Smooth muscle cell (in vitro differentiated cells): ENCODE results near the gene POSTN. TPM values are rescaled to one million over a fixed set of nuclear protein-coding genes. Genes with fewer than 3 reads are reported as not detected.
A peak's percentile ranks its signal among the peaks of the same experiment; 100 is the strongest.

Experiments used
- DNase-seq: peaks from one replicate; lab custom pipeline; 2025; ENCODE audit not compliant: unreplicated experiment; lab: John Stamatoyannopoulos, UW
- H2AFZ ChIP-seq: fragments of 200-600 bp; sonication (generic); 2 replicates; pipeline ENCODE4 v1.6.0; 2016; ENCODE audit warnings: antibody characterized with exemption, low read depth, mild to moderate bottlenecking
- H3F3A ChIP-seq: fragments of 200-600 bp; sonication (generic); 2 replicates; pipeline ENCODE4 v1.6.0; 2017; ENCODE audit warnings: antibody characterized with exemption, low read depth
- H3K27ac ChIP-seq: fragments of 200-600 bp; sonication (generic); 2 replicates; pipeline ENCODE4 v1.5.1; 2016; ENCODE audit warnings: low read depth, mild to moderate bottlenecking
- H3K27me3 ChIP-seq: fragments of 200-600 bp; sonication (generic); 2 replicates; pipeline ENCODE4 v1.6.1; 2016; ENCODE audit warnings: low read depth, mild to moderate bottlenecking
- H3K36me3 ChIP-seq: fragments of 200-600 bp; sonication (generic); 2 replicates; pipeline ENCODE4 v1.5.1; 2016; ENCODE audit warnings: low read depth
- H3K4me1 ChIP-seq: fragments of 200-600 bp; sonication (generic); 2 replicates; pipeline ENCODE4 v1.5.1; 2016; ENCODE audit warnings: low read depth
- H3K4me2 ChIP-seq: fragments of 200-600 bp; sonication (generic); 2 replicates; pipeline ENCODE4 v1.6.0; 2016; ENCODE audit warnings: mild to moderate bottlenecking
- H3K4me3 ChIP-seq: fragments of 200-600 bp; sonication (generic); 2 replicates; pipeline ENCODE4 v1.5.1; 2016; ENCODE audit warnings: mild to moderate bottlenecking
- H3K79me2 ChIP-seq: fragments of 200-600 bp; sonication (generic); 2 replicates; pipeline ENCODE4 v1.6.0; 2016; ENCODE audit warnings: low read depth, mild to moderate bottlenecking
- H3K9ac ChIP-seq: fragments of 200-600 bp; sonication (generic); 2 replicates; pipeline ENCODE4 v1.6.0; 2016; ENCODE audit warnings: low read depth
- H3K9me3 ChIP-seq: fragments of 200-600 bp; sonication (generic); replicated peaks from 2 replicates; pipeline ENCODE4 v1.5.1; 2016; ENCODE audit warnings: low read depth
- H4K20me1 ChIP-seq: fragments of 200-600 bp; sonication (generic); 2 replicates; pipeline ENCODE4 v1.6.0; 2016; ENCODE audit warnings: low read depth
- CTCF ChIP-seq: fragments of 200-600 bp; sonication (generic); IDR thresholded peaks from 2 replicates; pipeline ENCODE4 v1.5.1; 2017; ENCODE audit warnings: borderline replicate concordance, mild to moderate bottlenecking, antibody characterized with exemption; ENCODE audit not compliant: insufficient read depth, poor library complexity, severe bottlenecking
- WGBS: methylation state at CpG from one replicate; pipeline ENCODE4 v1.1.7; 2016; ENCODE audit warnings: low lambda C conversion rate; 5-methylcytosine and 5-hydroxymethylcytosine counted together
- polyA plus RNA-seq: library from polyadenylated mRNA; unstranded; fragments of >200 nt; fragmentation: Nextera tagmentation; extraction: Ambion mirVana; gene quantifications from 2 replicates; pipeline ENCODE4 v1.2.1, GENCODE V29; 2016
- total RNA-seq: library from RNA; depleted of rRNA; stranded (reverse); fragments of >200 nt; gene quantifications from 2 replicates; pipeline ENCODE4 v1.2.3, GENCODE V29; 2014

Gene POSTN, protein sequence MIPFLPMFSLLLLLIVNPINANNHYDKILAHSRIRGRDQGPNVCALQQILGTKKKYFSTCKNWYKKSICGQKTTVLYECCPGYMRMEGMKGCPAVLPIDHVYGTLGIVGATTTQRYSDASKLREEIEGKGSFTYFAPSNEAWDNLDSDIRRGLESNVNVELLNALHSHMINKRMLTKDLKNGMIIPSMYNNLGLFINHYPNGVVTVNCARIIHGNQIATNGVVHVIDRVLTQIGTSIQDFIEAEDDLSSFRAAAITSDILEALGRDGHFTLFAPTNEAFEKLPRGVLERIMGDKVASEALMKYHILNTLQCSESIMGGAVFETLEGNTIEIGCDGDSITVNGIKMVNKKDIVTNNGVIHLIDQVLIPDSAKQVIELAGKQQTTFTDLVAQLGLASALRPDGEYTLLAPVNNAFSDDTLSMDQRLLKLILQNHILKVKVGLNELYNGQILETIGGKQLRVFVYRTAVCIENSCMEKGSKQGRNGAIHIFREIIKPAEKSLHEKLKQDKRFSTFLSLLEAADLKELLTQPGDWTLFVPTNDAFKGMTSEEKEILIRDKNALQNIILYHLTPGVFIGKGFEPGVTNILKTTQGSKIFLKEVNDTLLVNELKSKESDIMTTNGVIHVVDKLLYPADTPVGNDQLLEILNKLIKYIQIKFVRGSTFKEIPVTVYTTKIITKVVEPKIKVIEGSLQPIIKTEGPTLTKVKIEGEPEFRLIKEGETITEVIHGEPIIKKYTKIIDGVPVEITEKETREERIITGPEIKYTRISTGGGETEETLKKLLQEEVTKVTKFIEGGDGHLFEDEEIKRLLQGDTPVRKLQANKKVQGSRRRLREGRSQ
- total RNA-seq (50.5 and 54.9 TPM in 2 replicates), polyA plus RNA-seq (38.6 and 39.8 TPM in 2 replicates)

DNA sequence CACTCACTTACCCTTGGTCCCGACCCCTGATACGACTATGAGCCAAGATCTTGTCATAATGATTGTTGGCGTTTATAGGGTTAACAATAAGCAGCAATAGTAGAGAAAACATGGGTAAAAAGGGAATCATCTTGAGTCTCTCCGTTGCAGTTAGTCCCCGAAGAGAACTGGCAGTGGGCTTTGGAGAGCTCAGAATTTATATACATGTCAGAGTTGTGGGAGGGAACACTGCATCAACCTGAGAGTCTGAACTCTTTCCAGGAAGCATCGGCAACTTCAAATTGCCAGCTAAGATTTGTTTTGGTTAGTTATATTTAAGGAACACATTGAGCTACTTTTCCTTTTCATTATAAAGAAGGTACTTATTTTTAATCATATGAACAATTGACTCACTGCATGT lies at the start of gene POSTN:
Gene POSTN, minus strand, starts transcription at position 172 of the 400 bp plus-strand sequence. Its CDS starts 42 bp downstream, at position 130.
- Histone ChIP-seq H3K4me3 (peak within 1 kb of the TSS; percentile 51), H3K79me2 (no peaks in the 10 kb centered on the region), H3K4me2 (peak within 1 kb of the TSS; percentile 72), H3K9me3 (no peaks in the 10 kb centered on the region), H3K27me3 (no peaks in the 10 kb centered on the region), H3K27ac (no peak within 1 kb of the TSS), H3K36me3 (no peaks in the 10 kb centered on the region), H3F3A (no peaks in the 10 kb centered on the region), H3K4me1 (peaks cover 7% of the 10 kb centered on the region), H2AFZ (peak within 1 kb of the TSS; percentile 86), H4K20me1 (no peaks in the 10 kb centered on the region), H3K9ac (no peak within 1 kb of the TSS)
- no peak for TF ChIP-seq CTCF
- DNase-seq = no peak
- WGBS = 44% methylated on average over 6 of the region's 6 CpGs

- H2AFZ ChIP-seq = peak overlapping the region; percentile 41
- H3F3A ChIP-seq = no peaks in the 10 kb centered on the region
- WGBS = 46% methylated on average over 5 of the region's 5 CpGs
- no peak for TF ChIP-seq CTCF
- H3K4me2 ChIP-seq = no peak overlapping the region
- H3K4me1 ChIP-seq = peaks cover 9% of the 10 kb centered on the region
- H3K36me3 ChIP-seq = no peaks in the 10 kb centered on the region
- no peaks in the 10 kb centered on the region for H3K79me2 ChIP-seq
- no peak overlapping the region for H3K9ac ChIP-seq
- DNase-seq = no peak
- no peaks in the 10 kb centered on the region for H4K20me1 ChIP-seq
- H3K27me3 ChIP-seq = no peaks in the 10 kb centered on the region
- H3K9me3 ChIP-seq = no peaks in the 10 kb centered on the region
- H3K27ac ChIP-seq = no peak overlapping the region
- no peak overlapping the region for H3K4me3 ChIP-seq
Observed at GRCh38 chr13:37647031-37647650, 48.6 kb upstream of the POSTN start.

DNA sequence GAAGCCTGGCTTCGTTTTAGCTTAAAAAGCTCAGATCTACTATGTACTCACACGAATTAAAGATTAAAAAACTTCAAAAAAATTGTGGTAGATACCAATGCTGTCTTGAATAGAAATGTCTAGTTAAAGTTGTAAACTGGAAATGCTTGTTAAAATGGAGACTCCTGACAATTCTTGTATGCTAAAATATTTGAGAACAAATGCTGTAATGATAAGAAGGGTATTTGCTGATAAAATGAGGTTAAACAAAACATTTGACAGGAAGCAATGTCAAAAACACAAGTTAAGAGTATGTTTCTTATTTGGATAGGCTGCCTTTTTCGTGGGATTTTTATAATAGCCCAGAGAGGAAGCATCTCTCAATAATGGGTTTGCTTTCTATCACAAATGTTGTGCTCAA lies 48.0 kb upstream of the POSTN start:
- no peak for DNase-seq
- Histone ChIP-seq H4K20me1 (no peaks in the 10 kb centered on the region), H3K4me2 (no peak overlapping the region), H3K4me3 (no peak overlapping the region), H3K4me1 (peaks cover 9% of the 10 kb centered on the region), H3F3A (no peaks in the 10 kb centered on the region), H3K27me3 (no peaks in the 10 kb centered on the region), H3K27ac (no peak overlapping the region), H3K79me2 (no peaks in the 10 kb centered on the region), H2AFZ (peak overlapping the region; percentile 41), H3K36me3 (no peaks in the 10 kb centered on the region), H3K9ac (no peak overlapping the region), H3K9me3 (no peaks in the 10 kb centered on the region)
- no peak for TF ChIP-seq CTCF
- WGBS = 72% methylated on average over 3 of the region's 3 CpGs
